Sigmoid colon (tissue), 4 donors: Measurements from ENCODE around the gene IL16.

Experiments used
- CTCF ChIP-seq, 4 experiments: fragments of 450-650 bp in 3 of 4; fragments of 200-600 bp in 1 of 4; IDR thresholded peaks; one replicate each; pipeline ENCODE4 v1.5.1; 2016 to 2019; ENCODE audit warnings: antibody characterized with exemption in 4 of 4, mild to moderate bottlenecking in 3 of 4, moderate library complexity in 2 of 4
- EP300 ChIP-seq, 4 donors: sonication (generic); formaldehyde crosslinking; IDR thresholded peaks; one replicate each; pipeline ENCODE4 v1.6.1; 2017; ENCODE audit warnings: antibody characterized with exemption in 4 of 4
- POLR2A ChIP-seq, 2 donors: fragments of 450-650 bp; IDR thresholded peaks; one replicate each; pipeline ENCODE4 v1.6.1; 2016; ENCODE audit warnings: antibody characterized with exemption in 2 of 2, mild to moderate bottlenecking in 2 of 2, moderate library complexity in 2 of 2

DNA sequence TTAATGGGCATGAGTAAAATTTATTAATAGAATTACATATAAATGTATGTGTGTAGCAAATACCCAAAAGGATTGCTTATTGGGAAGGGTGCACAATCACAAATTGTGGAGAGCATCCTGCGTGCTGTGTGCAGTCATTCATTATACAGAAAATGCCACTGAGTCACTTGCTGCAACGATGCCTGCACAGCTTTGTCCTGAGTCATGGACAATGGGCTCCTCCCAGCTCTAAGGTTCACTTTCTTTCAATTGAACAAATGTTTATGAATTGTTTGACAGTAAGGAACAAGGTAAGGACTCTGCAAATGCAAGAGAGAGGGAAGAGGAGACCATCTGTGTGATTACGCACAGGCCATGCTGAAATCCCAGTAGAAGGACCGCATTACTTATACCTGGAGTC is 43.9 kb upstream of the IL16 start:
- no peak for TF ChIP-seq CTCF (IDR thresholded peaks at IDR 0.05)
- TF ChIP-seq EP300 (IDR thresholded peaks at IDR 0.05) = no peak
- TF ChIP-seq POLR2A (IDR thresholded peaks at IDR 0.05) = no peak
